GM20000 (cell line): ENCODE data around the gene C3orf22.

Experiments used
- DNase-seq: peaks from one replicate; pipeline ENCODE4 v3.0.0; 2012; ENCODE audit warnings: low spot score
- CTCF ChIP-seq: IDR thresholded peaks from 2 replicates; pipeline ENCODE4 v1.5.1; 2012; ENCODE audit warnings: mild to moderate bottlenecking, control low read depth; ENCODE audit errors: extremely low read depth, missing control alignments

The C3orf22 gene

DNA sequence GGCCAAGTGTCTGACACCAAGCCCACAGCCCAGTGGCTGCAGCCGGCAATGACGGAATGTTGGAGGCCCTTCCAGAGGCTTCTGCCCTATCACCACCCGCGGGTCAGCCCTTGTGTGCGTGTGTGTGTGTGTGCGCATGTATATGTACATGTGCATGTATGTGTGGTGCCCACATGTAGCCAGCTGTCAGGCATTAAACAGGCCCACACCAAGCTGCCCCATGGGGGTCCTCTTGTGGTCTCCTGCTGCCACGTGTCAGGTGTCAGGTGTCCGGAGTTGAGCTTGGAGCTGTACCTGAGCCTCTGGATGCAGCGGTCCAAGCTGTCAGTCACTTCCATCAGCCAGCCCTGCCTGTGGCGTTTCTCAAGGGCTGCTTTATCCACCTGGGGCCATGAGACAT lies 55.0 kb downstream of the C3orf22 start:
- DNase-seq = no peak
- TF ChIP-seq CTCF = no peak

DNA sequence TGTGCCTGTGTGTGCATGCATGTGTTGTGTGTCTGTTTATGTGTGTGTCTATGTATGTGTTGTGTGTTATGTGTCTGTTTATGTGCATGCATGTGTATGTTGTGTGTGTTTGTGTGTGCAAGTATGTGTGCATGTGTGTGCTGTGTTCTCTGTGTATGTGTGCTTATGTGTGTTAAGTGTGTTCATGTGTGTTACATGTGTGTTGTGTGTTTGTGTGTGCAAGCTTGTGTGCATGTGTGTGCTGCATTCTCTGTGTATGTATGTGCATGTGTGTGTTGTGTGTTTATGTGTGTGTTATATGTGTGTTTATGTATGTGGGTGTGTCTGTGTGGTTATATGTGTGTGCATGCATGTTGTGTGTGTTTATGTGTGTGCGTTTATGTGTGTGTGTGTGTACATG lies 56.1 kb downstream of the C3orf22 start:
- no peak for DNase-seq
- no peak for TF ChIP-seq CTCF

DNA sequence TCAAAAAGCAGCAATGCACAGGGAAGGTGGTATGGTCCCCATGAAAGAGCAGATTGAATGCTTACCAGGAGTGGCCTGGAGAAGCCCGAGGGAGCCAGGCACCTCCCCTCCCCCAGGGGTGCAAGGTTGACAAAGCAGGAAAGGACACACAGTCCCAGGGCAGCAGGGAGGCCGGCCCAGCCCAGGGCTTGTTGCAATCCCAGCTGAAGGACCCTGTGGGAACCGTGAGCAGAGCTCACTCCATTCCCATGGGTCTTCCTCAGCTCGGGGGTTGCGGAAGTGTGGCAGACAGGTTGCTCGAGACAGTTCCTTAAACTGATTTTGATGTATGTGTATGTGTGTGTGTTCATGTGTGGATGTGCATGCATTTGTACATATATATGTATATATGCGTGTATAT lies 57.0 kb downstream of the C3orf22 start:
- no peak for DNase-seq
- no peak for TF ChIP-seq CTCF

DNA sequence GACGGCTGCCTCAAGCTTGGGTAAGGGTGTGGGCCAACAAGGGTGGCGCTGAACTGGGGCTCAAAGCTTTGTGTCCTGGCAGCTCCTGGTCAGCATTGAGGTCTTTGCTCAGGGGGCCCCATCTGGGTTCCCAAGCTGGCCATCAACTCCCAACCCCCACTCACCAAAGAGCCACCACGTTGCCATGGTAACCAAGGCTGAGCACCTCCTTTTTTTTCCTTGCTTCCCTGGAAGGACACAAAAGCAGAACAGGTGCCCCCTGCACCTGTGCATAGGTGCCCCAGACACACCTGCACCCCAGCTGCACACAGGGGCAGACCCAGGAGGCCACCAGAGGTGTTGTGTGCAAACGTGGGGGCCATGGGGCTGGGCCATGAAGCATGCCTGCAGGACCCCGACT lies 57.7 kb downstream of the C3orf22 start:
- no peak for TF ChIP-seq CTCF
- no peak for DNase-seq

DNA sequence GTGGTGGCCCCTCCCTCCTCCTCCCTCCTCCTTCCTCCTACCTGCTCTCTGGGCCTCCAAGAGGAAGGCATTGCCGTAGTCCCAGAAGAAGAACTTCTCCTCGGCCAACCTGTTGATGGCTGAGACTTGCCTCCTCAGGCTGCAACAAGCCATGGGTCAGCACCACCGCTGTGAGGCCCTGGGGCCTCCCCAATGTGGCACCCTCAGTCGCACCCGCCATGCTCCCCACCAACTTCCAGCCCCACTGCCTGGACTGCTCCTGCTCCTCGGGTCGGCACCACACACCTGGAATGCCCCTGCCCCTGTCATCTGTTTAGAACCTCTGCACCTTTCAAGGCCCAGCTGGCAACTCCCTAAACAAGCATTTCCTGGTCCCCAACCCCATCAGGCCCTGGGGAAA lies 58.7 kb downstream of the C3orf22 start:
- DNase-seq = no peak
- TF ChIP-seq CTCF = no peak
